ENCODE measurements around the gene LPCAT1.
"Not testable (repeated sequence)": the region's sequence is repeated elsewhere in the genome, so short reads cannot be mapped to it uniquely, and the experiment has no call there.

LPCAT1 gene

DNA sequence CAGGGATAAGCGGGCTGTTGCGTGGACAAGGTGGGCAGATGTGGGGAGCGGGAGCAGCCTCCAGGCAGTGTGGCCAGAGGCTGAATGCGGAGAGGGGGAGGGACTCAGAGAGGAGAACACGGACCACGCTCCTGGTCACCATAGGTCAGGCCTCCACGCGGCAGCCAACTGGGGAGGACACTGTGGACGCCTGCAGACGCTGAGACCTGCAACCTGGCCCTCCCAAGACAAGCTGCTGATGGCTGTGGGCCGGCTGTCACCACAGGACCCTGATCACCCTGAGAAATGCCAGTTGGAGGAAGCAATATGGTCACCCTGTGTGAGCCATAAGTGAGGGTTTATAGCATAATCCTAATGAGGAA is 16.8 kb downstream of the LPCAT1 start:
- no peak for DNase-seq

- DNase-seq, result no peak
Observed at GRCh38 chr5:1506242-1507013, 17.3 kb downstream of the LPCAT1 start.

- no peak for DNase-seq
Observed at GRCh38 chr5:1505506-1506241, 18.1 kb downstream of the LPCAT1 start.

- DNase-seq, result not testable (repeated sequence)
Observed at GRCh38 chr5:1505089-1505488, 18.7 kb downstream of the LPCAT1 start.

DNA sequence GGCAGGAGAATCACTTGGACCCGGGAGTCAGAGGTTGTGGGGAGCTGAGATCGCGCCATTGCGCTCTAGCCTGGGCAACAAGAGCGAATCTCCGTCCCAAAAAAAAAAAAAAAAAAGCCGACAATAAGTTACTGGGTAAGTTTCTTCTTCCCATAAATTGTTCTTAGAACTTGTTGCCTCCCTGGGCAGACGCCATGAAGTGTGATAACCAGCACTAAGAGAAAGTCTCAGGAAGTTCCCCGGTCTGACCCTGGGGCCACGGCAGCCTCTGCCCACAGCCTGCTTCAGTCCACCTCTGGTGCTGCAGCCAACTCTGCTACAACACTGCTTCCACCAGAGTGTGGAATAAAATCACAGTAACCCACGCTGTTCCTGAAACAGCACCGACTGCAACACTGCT is 19.1 kb downstream of the LPCAT1 start:
- DNase-seq, result no peak

- DNase-seq, result no peak
Observed at GRCh38 chr5:1504069-1504595, 19.6 kb downstream of the LPCAT1 start.

DNA sequence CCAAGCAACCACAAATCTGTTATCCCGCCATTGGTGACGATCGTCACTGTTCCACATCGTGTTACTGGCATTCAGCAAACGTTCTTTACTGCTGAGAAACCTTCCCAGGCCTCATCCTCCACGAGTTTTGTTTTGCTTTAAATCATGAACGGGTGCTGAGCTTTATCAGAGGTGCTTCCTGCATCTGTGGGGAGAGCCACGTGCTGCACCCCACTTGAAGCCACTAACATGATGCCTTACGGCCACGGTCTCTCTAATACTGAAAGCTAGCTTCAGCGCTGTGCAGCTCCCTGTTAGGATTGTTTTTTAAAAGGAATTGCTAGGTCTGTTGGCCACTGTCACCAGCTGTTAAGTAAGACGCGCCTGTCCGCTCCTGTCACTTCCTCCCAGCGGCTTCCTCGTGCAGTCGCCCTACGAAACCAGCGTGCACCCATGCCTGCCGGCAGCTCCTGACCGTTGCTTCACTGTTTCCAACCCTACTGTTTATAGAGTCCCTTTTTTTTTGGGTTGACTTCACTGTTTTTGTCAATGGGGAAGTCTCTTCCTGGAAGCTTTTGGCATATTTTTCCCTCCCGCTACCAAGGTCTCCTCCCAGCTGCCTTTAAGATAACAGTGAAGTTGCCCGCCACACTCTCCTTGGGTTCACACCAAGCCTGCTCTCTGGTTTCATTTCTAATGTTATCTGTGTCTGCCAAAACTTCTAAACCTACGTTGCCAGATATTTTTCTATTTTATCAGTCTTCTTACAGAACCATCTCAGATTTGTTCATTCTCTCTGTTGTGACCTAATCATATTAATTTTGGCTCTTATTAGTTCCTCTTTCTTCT is 20.3 kb downstream of the LPCAT1 start:
- no peak for DNase-seq

DNA sequence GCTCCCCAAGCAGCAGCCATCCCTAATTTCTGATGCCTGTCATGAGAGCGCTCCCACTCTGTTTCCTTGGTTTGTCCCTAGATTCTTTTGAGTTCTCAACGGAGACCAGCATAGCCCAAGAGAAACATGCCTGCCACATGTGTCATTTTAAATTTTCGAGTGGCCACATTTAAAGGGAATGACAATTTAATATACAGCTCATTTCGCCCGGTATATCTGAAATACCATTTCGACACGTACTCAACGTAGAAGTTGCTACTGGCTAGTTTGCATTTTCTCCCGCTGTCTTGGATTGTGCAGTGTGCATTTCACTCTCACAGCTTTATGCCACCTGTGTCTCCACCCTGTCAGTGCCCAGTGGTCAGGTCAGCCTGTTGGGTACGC is 21.0 kb downstream of the LPCAT1 start:
- no peak for DNase-seq

GRCh38 chr5:1502046-1502736 is 21.6 kb downstream of the LPCAT1 start:
- peak; percentile 36 for DNase-seq

DNA sequence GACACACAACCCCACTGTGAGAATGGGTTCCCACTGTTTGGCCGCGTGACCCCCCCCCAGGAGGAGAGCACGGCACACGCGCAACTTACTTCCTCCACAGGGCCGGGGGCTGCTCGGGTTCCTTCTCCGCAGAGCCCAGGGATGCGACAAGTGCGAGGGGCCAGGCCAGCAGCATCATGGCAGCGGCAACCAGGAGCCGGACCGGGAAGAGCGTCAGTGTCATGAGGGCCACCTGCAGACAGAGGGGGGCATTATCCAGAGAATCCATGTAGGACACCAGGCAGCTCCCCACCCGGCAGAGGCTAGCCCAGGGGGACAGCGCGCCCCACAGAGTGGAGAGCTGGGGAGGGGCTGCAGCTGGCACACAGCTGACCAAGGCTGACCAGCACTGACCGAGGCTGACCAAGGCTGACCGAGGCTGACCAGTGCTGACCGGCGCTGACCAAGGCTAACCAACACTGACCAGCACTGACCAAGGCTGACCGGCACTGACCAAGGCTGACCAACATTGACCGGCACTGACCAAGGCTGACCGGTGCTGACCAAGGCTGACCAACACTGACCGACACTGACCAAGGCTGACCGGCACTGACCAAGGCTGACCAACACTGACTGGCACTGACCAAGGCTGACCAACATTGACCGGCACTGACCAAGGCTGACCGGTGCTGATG is 22.3 kb downstream of the LPCAT1 start:
- no peak for DNase-seq

GRCh38 chr5:1500411-1501091 is 23.2 kb downstream of the LPCAT1 start:
- DNase-seq, result no peak

DNA sequence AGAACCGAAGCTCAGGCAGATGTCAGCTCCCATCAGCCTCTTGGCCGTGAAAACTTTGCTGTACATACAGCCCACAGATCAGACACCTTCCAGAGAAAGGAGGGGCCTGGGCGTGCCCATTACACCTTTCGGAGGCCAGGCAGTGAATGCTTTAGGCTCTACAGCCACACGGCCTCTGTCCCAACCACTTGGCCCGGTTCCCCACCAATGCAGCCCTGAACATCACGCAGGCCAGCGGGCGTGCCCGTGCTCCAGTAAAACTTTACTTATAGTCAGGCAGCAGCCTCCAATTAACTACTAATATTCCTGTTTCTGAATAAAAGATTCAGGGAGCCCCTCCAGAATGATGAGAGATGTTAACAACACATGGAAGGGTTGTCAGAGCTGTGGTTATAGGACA is 23.9 kb downstream of the LPCAT1 start:
- DNase-seq, result no peak

DNA sequence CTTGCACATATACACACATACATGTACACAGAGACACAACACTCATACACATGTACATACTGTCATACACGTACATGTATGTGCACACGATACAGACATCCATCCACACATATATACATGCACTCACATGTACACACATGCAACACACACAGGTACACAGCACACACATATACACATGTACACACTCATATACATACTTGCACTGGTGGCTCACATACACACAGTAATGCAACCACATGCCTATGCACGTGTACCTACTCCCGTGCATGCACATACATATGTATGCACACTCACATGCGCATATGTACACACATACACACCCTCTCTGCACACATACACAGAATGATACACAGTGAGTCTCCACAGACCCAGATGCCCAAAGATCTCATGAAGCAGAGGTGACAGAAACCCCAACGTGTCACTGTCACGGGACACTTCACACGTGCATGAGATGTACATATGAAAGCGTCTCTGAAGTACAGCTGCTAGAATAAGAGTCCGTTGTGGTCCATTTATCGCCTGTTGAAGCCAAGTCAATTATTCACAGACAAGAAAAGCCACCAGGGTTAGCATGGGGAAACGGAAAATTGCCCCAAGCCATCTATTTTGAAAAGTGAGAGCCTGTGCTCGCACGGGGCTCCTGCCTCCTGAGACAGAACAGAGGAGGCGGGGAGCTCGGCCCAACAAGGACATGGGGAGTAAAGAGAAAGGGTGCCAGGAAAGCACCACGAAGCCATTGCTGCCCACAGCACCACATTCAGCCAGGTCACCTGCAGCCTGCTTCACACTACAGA is 24.9 kb downstream of the LPCAT1 start:
- DNase-seq, result no peak

DNA sequence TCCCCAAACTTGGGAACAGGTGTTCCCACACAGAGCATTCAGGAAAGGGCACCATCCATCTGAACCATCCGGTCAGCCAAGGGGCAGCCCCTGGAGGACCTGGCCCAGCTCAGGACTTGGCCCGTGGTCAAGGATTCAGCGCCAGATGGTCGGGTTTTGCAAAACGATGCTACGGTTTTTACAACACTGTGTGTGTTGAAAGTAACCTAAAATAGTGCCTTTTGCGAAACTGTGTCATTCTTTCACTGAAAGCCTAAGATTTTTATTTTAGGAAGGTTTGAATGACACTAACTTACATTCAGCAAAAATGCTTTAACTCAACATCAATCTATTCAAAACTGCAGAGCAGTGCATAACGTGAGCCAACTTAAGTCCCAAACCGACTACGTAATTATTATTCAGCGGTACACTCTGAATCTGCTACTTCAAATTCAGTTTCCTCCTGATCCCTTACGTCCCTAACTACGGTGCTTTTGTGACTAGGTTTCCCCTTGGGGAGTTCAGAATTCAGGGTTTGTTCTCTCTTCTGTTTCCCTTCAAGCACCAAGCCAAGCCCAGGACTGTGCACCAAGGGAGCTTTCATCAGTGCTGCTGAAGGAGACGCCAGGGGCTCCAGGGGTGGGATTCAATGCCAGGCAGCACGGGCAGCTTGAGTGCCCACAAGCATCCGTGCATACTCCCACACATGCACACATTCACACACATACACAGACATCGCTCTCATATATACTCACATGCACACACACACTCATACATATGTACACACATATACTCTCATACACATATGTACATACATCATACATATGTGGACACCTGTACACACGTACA is 25.8 kb downstream of the LPCAT1 start:
- no peak for DNase-seq

GRCh38 chr5:1497242-1497777 is 26.4 kb downstream of the LPCAT1 start:
- DNase-seq, result no peak

- DNase-seq, result peak; percentile 14
Observed at GRCh38 chr5:1495525-1495897, 28.2 kb downstream of the LPCAT1 start.

DNA sequence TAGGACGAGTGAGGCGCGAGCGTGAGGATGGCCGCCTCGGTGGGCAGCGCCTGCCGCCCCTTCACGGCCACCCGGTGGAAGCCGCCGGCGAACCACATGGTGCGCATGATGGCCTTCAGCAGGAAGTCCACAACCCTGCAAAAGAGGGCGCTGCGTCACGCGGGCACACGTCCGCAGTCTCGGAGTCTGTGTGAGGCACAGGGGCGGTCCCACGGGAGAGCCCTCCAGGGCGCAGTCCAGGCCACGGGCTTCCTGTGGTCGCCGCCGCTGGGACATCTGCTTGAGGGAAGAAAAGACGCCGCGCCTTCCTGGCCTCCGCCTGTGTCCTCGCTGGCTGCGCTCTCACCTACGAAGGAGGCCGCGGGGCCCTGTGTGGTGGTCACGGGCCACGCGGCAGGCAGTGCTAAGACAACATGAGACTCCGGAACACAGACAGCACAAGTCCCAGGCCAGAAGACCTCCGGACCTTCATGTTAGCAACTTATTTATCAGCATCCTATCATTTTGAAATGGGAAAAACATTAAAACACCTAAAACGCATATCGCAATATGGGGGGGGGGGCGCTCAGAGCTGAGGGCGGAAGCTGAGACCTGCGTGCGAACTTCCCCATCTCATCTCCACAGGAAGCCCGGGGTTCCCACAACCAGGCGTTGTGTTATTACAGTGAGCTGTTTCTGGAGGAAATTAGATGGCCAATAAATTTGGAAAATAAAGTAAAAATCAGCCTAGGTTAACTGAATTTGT is 28.8 kb downstream of the LPCAT1 start:
- DNase-seq, result peak; percentile 26

DNA sequence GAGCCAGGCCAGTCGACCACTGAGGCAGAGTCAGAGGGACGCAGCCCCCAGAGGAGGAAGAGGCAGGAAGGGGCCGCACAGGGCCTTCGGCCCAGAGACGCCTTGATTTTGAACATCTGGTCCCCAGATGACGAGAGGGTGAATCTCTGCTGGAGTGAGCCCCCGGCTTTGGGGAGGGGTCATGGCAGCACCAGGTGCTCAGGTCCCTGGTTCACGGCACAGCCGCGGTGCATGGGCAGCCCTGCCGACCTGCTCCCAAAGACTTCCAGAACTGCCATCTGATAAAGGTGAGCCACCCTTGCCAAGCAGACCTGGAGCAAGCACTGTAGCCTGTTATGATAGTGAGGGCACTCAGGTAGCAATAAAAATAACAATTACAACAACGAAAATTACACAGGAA is 29.8 kb downstream of the LPCAT1 start:
- no peak for DNase-seq

- DNase-seq, result no peak
Observed at GRCh38 chr5:1493413-1493812, 30.3 kb downstream of the LPCAT1 start.
